GM10248 (cell line): ENCODE measurements around the gene A4GALT.

ENCODE experiments used
- CTCF ChIA-PET: fragments of 300-600 bp; sonication (Branson Sonifier 250); formaldehyde crosslinking; extraction: SDS; loops from one replicate; lab custom pipeline; 2021; ENCODE audit warnings: antibody characterized with exemption; lab: Yijun Ruan, JAX
- POLR2A ChIA-PET: fragments of 350-650 bp; sonication (Branson Sonifier 250); formaldehyde crosslinking; extraction: SDS; loops from one replicate; lab custom pipeline; 2020; ENCODE audit warnings: antibody characterized with exemption; lab: Yijun Ruan, JAX
- DNase-seq: peaks from one replicate; pipeline ENCODE4 v3.0.0; 2012; ENCODE audit errors: extremely low spot score
- CTCF ChIP-seq: IDR thresholded peaks from 2 replicates; pipeline ENCODE4 v1.5.1; 2012; ENCODE audit warnings: mild to moderate bottlenecking, low read depth; ENCODE audit errors: extremely low read depth, missing control alignments, control extremely low read depth

A4GALT gene

GRCh38 chr22:42685941-42686653 is 34.6 kb downstream of the A4GALT start:
- CTCF ChIA-PET: no interaction called here
- POLR2A ChIA-PET: no interaction called here
- no peak for DNase-seq
- no peak for TF ChIP-seq CTCF

- DNase-seq: no peak
- ChIA-PET POLR2A (no interaction called here), CTCF (interaction anchor here (1.3 kb wide), 1 partner anchor 12 kb away, joined by 3 read pairs; no protein-coding TSS in a partner anchor)
- no peak for TF ChIP-seq CTCF
Observed at GRCh38 chr22:42684462-42685195, 36.0 kb downstream of the A4GALT start.

- ChIA-PET CTCF (interaction anchor here (0.9 to 1.3 kb wide), 2 partner anchors 11 to 183 kb away, joined by 3 read pairs; no protein-coding TSS in a partner anchor), POLR2A (no interaction called here)
- no peak for DNase-seq
- no peak for TF ChIP-seq CTCF
Observed at GRCh38 chr22:42683578-42684283, 36.9 kb downstream of the A4GALT start.

- DNase-seq: no peak
- POLR2A ChIA-PET: no interaction called here
- CTCF ChIA-PET: no interaction called here
- no peak for TF ChIP-seq CTCF
Observed at GRCh38 chr22:42682113-42682851, 38.4 kb downstream of the A4GALT start.

GRCh38 chr22:42680648-42681047 is 40.0 kb downstream of the A4GALT start:
- TF ChIP-seq CTCF: no peak
- ChIA-PET POLR2A (no interaction called here), CTCF (interaction anchor here (1.0 kb wide), 1 partner anchor 25 kb away, joined by 3 read pairs; no protein-coding TSS in a partner anchor)
- DNase-seq: no peak

- CTCF ChIA-PET: no interaction called here
- POLR2A ChIA-PET: no interaction called here
- no peak for TF ChIP-seq CTCF
- no peak for DNase-seq
Observed at GRCh38 chr22:42679691-42680090, 41.0 kb downstream of the A4GALT start.
